HepG2 (cell line): ENCODE results near the gene TACC2. TPM values are rescaled to one million over a fixed set of nuclear protein-coding genes. Genes with fewer than 3 reads are reported as not detected.

Source experiments
- ATAC-seq: fragments of 200-7000 bp; cut with Tn5 transposase; 3 replicates; pipeline ENCODE4 v1.9.1; 2020; ENCODE audit warnings: mild to moderate bottlenecking, moderate library complexity
- BruUV-seq: library from RNA; stranded (reverse); fragments of 400-500 nt; replicated peaks from 2 replicates; lab custom pipeline; 2021; lab: Mats Ljungman, UMichigan
- CTCF ChIA-PET: fragments of 300-600 bp; formaldehyde crosslinking; extraction: SDS; loops from one replicate; lab custom pipeline; 2021; ENCODE audit warnings: low total read pairs, inconsistent platforms, low intra/inter-chr PET ratio; lab: Yijun Ruan, JAX
- POLR2A ChIA-PET: fragments of 350-600 bp; sonication (Branson Sonifier 250); formaldehyde crosslinking; loops from one replicate; lab custom pipeline; 2020; ENCODE audit warnings: antibody characterized with exemption, inconsistent platforms; lab: Yijun Ruan, JAX
- DNase-seq: peaks from one replicate; pipeline ENCODE4 v3.0.0-alpha.2; 2015; ENCODE audit warnings: low spot score
- FAIRE-seq: peaks from 3 replicates; lab custom pipeline; 2011; peaks lifted over from hg19 to GRCh38; lab: Jason Lieb, UNC
- H2AFZ ChIP-seq: one replicate; pipeline ENCODE4 v1.6.1; 2011; ENCODE audit warnings: low read length, inconsistent platforms
- H3K27ac ChIP-seq: fragments of 300-600 bp; 3 replicates; pipeline ENCODE4 v1.8.0; 2011; ENCODE audit warnings: mixed run types, mild to moderate bottlenecking, mixed read lengths, low read length, inconsistent platforms; ENCODE audit not compliant: insufficient read depth; ENCODE audit errors: extremely low read length
- H3K27me3 ChIP-seq, 2 experiments: fragments of 200-600 bp in 1 of 2; 2 replicates in 1 of 2; 3 replicates in 1 of 2; pipeline versions ENCODE4 v1.6.0 to v1.8.0; 2011; ENCODE audit warnings: low read length in 2 of 2, mild to moderate bottlenecking in 2 of 2, moderate library complexity in 2 of 2, inconsistent platforms in 1 of 2; ENCODE audit not compliant: insufficient read depth in 2 of 2, control insufficient read depth in 1 of 2
- H3K36me3 ChIP-seq, 2 experiments: fragments of 200-600 bp in 1 of 2; replicated peaks in 1 of 2; 2 replicates in 1 of 2; 3 replicates in 1 of 2; pipeline versions ENCODE4 v1.5.1 to v1.8.0; 2011; ENCODE audit warnings: low read length in 2 of 2, inconsistent platforms in 1 of 2; ENCODE audit not compliant: insufficient read depth in 2 of 2, control insufficient read depth in 1 of 2
- H3K4me1 ChIP-seq: 2 replicates; pipeline ENCODE4 v1.5.1; 2012; ENCODE audit warnings: low read length, inconsistent platforms; ENCODE audit not compliant: insufficient read depth
- H3K4me2 ChIP-seq: 2 replicates; pipeline ENCODE4 v1.6.0; 2011; ENCODE audit warnings: low read depth, low read length, inconsistent platforms
- H3K4me3 ChIP-seq, 3 experiments: fragments of 200-600 bp in 1 of 3; sonication (generic), shearing (Covaris generic) in 1 of 3; replicated peaks in 1 of 3; 2 replicates each; pipeline ENCODE4 v1.5.1; 2011 to 2016; ENCODE audit warnings: low read length in 3 of 3, inconsistent platforms in 2 of 3, low read depth in 2 of 3, mild to moderate bottlenecking in 2 of 3, control low read depth in 1 of 3, mixed read lengths in 1 of 3; ENCODE audit not compliant: insufficient read depth in 1 of 3
- H3K79me2 ChIP-seq: one replicate; pipeline ENCODE4 v1.6.1; 2011; ENCODE audit warnings: low read length, inconsistent platforms; ENCODE audit not compliant: insufficient read depth
- H3K9ac ChIP-seq: 2 replicates; pipeline ENCODE4 v1.6.0; 2011; ENCODE audit warnings: mild to moderate bottlenecking, low read depth, low read length, inconsistent platforms; ENCODE audit not compliant: insufficient read depth
- H3K9me3 ChIP-seq: 2 replicates; pipeline ENCODE4 v1.5.1; 2012; ENCODE audit warnings: mild to moderate bottlenecking, low read length
- H4K20me1 ChIP-seq: 2 replicates; pipeline ENCODE4 v1.6.0; 2011; ENCODE audit warnings: inconsistent platforms, mild to moderate bottlenecking, low read length, moderate library complexity; ENCODE audit not compliant: insufficient read depth
- ARNT2 ChIP-seq: sonication (generic); formaldehyde crosslinking; IDR thresholded peaks from 2 replicates; pipeline ENCODE4 v1.8.0; 2022; ENCODE audit warnings: mild to moderate bottlenecking, low read depth, missing genetic modification reagents, moderate library complexity
- ATRX ChIP-seq: sonication (generic); formaldehyde crosslinking; IDR thresholded peaks from 2 replicates; pipeline ENCODE4 v1.4.0; 2020; ENCODE audit warnings: missing genetic modification reagents, borderline replicate concordance
- HNRNPLL ChIP-seq: fragments of 200-400 bp; formaldehyde crosslinking; IDR thresholded peaks from 2 replicates; pipeline ENCODE4 v1.6.1; 2017; ENCODE audit warnings: mild to moderate bottlenecking, low read depth, low read length; ENCODE audit not compliant: poor library complexity, severe bottlenecking
- HOXA5 ChIP-seq: sonication (generic); formaldehyde crosslinking; IDR thresholded peaks from 2 replicates; pipeline ENCODE4 v1.4.0; 2020; ENCODE audit warnings: missing genetic modification reagents
- LCORL ChIP-seq, 2 experiments: fragments of 450-650 bp in 1 of 2; sonication (generic) in 1 of 2; formaldehyde crosslinking in 1 of 2; IDR thresholded peaks; 2 replicates each; pipeline versions ENCODE4 v1.5.0 to v1.6.1; 2017 to 2020; ENCODE audit warnings: antibody characterized with exemption in 1 of 2, missing genetic modification reagents in 1 of 2
- MAFK ChIP-seq, 2 experiments: IDR thresholded peaks in 1 of 2; conservative IDR thresholded peaks in 1 of 2; 2 replicates each; pipeline ENCODE4 v1.6.1; 2011; ENCODE audit warnings: improper control_type of control experiment in 2 of 2, low read length in 2 of 2
- NFATC3 ChIP-seq: sonication (generic); formaldehyde crosslinking; IDR thresholded peaks from 2 replicates; pipeline ENCODE4 v1.5.1; 2020; ENCODE audit warnings: mild to moderate bottlenecking, missing genetic modification reagents
- POLR2A ChIP-seq, 2 experiments: IDR thresholded peaks; 2 replicates each; pipeline ENCODE4 v1.6.1; 2011; ENCODE audit warnings: low read depth in 2 of 2, low read length in 2 of 2, mild to moderate bottlenecking in 1 of 2, moderate library complexity in 1 of 2; ENCODE audit not compliant: insufficient read depth in 1 of 2
- REXO4 ChIP-seq: sonication (generic); formaldehyde crosslinking; IDR thresholded peaks from 2 replicates; pipeline ENCODE4 v1.8.0; 2022; ENCODE audit warnings: missing genetic modification reagents, mild to moderate bottlenecking, borderline replicate concordance
- ZNF235 ChIP-seq: sonication (generic); formaldehyde crosslinking; IDR thresholded peaks from 2 replicates; pipeline ENCODE4 v1.8.1; 2023; ENCODE audit warnings: mild to moderate bottlenecking, missing genetic modification reagents, borderline replicate concordance
- ZNF24 ChIP-seq: fragments of 450-650 bp; IDR thresholded peaks from 2 replicates; pipeline ENCODE4 v1.6.1; 2017; ENCODE audit warnings: antibody characterized with exemption, mild to moderate bottlenecking
- ZNF577 ChIP-seq: sonication (generic); formaldehyde crosslinking; IDR thresholded peaks from 2 replicates; pipeline ENCODE4 v1.4.0; 2020; ENCODE audit warnings: mild to moderate bottlenecking, low read depth, missing genetic modification reagents, borderline replicate concordance
- ZNF616 ChIP-seq: sonication (generic); formaldehyde crosslinking; IDR thresholded peaks from 2 replicates; pipeline ENCODE4 v1.5.0; 2020; ENCODE audit warnings: low read depth, mild to moderate bottlenecking, missing genetic modification reagents
- WGBS: methylation state at CpG from one replicate; pipeline ENCODE4 v1.1.6; 2017; ENCODE audit warnings: low lambda C conversion rate; 5-methylcytosine and 5-hydroxymethylcytosine counted together
- in situ Hi-C: cut with HindIII; loops from 2 replicates; pipeline ENCODE4 v1.10.0; 2017; ENCODE audit warnings: low pct_unique_long_range_greater_than_20kb; ENCODE audit not compliant: extremely low pct_ligation_motif_present
- intact Hi-C: fragments of 100-400 bp; cut with micrococcal nuclease; formaldehyde crosslinking; loops from one replicate; pipeline ENCODE4 v1.10.0; 2022; ENCODE audit not compliant: unreplicated experiment
- polyA plus RNA-seq, 8 experiments: library from polyadenylated mRNA; depleted of rRNA in 3 of 8; stranded (reverse) in 7 of 8; unstranded in 1 of 8; fragments of >200 nt; fragmentation: Illumina TruSeq in 4 of 8; extraction: Trizol in 4 of 8; gene quantifications; 2 replicates each; pipeline versions ENCODE4 v1.2.1 to v1.2.3, GENCODE V29; 2011 to 2016; ENCODE audit warnings: low read depth in 4 of 8, missing spikeins in 1 of 8, mixed read lengths in 1 of 8; ENCODE audit not compliant: insufficient read depth in 1 of 8
- total RNA-seq, 5 experiments: library from RNA; depleted of rRNA; stranded (reverse); fragments of >200 nt; fragmentation: Illumina TruSeq; extraction: Trizol; gene quantifications; 2 replicates each; pipeline ENCODE4 v1.2.3, GENCODE V29; 2016; ENCODE audit warnings: low read depth in 1 of 5
- TF ChIP-seq, protein P1 (sequence below): sonication (generic); formaldehyde crosslinking; IDR thresholded peaks from 2 replicates; pipeline ENCODE4 v1.5.1; 2020; ENCODE audit warnings: mild to moderate bottlenecking, missing genetic modification reagents, borderline replicate concordance
- TF ChIP-seq, protein P2 (sequence below): sonication (generic); formaldehyde crosslinking; conservative IDR thresholded peaks from 2 replicates; pipeline ENCODE4 v1.4.0; 2020; ENCODE audit warnings: missing genetic modification reagents
- TF ChIP-seq, protein P3 (sequence below): sonication (generic); formaldehyde crosslinking; IDR thresholded peaks from 2 replicates; pipeline ENCODE4 v1.8.0; 2022; ENCODE audit warnings: mild to moderate bottlenecking, missing genetic modification reagents, borderline replicate concordance

Gene TACC2
- total and polyA plus RNA-seq, 2 of the 13 experiments (the other 11 are each of a cell fraction or from before 2014, with no cell fraction given): 11.8 to 16.0 TPM

DNA sequence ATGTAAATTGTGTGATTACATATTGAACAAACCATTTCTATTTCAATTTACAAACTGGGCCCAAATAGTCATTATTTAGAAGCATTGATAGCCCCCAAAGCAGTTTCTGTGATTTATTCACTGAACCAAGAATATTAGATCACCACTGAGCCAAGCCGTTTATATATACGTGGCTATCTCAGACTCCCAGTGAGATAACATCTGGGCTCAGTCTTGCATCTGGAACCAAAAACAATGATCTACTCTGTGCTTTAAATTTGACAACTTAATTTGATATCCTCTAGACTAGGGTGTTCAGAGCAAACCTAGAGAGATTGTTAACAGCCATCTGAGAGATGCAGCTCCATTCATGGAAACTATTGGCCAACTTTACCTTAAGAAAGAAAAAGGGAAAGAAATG, 240.7 kb downstream of the TACC2 start:
- ATAC-seq (no peak), DNase-seq (no peak), FAIRE-seq (no peak)
- in situ Hi-C loops (no loop called here), intact Hi-C loops (no loop called here)
- ChIA-PET CTCF (no interaction called here), POLR2A (no interaction called here)
- Histone ChIP-seq H3K27ac (no peak overlapping the region), H3K4me1 (no peaks in the 10 kb centered on the region), H3K27me3 (no peaks in the 10 kb centered on the region), H3K4me2 (no peak overlapping the region), H3K36me3 (peaks cover 34 to 63% of the 10 kb centered on the region in 2 experiments), H4K20me1 (no peaks in the 10 kb centered on the region), H3K79me2 (no peaks in the 10 kb centered on the region), H2AFZ (no peak overlapping the region)
- TF ChIP-seq ARNT2 (CRISPR knock-in tag): no peak
- no peak for TF ChIP-seq ATRX
- no peak for TF ChIP-seq ZNF577
- no peak for TF ChIP-seq ZNF24
- TF ChIP-seq, protein P1, sequence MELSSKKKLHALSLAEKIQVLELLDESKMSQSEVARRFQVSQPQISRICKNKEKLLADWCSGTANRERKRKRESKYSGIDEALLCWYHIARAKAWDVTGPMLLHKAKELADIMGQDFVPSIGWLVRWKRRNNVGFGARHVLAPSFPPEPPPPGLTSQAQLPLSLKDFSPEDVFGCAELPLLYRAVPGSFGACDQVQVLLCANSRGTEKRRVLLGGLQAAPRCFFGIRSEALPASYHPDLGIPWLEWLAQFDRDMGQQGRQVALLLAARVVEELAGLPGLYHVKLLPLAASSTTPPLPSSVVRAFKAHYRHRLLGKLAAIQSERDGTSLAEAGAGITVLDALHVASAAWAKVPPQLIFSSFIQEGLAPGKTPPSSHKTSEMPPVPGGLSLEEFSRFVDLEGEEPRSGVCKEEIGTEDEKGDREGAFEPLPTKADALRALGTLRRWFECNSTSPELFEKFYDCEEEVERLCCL: no peak
- TF ChIP-seq NFATC3 (CRISPR knock-in tag): no peak
- no peak for TF ChIP-seq ZNF235 (CRISPR knock-in tag)
- TF ChIP-seq, all 625 proteins: peak for 0
- no TSS peak for BruUV-seq
- 95% methylated on average over 2 of the region's 2 CpGs for WGBS
- H3K9me3 ChIP-seq: no peaks in the 10 kb centered on the region
- no peak overlapping the region for H3K9ac ChIP-seq
- H3K4me3 ChIP-seq: no peak overlapping the region

DNA sequence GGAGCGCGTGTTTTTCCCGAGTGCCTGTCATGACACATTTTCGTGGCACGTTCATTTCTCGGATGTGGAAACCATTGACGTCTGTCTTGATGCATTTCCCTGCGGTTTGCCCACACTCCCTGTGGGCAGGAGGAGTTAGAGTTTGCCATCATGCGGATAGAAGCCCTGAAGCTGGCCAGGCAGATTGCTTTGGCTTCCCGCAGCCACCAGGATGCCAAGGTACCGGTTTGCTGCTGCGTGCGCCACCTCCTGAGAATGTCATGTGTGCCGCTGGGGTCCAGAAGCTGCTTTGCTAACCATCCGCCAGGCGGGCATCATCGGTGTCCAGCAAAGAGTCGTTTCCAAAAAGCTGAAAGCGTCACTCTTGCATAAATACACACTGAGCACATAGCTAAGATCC, 241.3 kb downstream of the TACC2 start:
- no TSS peak for BruUV-seq
- H3K9ac ChIP-seq: no peak overlapping the region
- no peak overlapping the region for H3K27ac ChIP-seq
- intact Hi-C loops (no loop called here), in situ Hi-C loops (no loop called here)
- H2AFZ ChIP-seq: no peak overlapping the region
- H3K36me3 ChIP-seq: peaks cover 32 to 60% of the 10 kb centered on the region in 2 experiments
- ATAC-seq: no peak
- no peak overlapping the region for H3K4me3 ChIP-seq
- DNase-seq: no peak
- no peaks in the 10 kb centered on the region for H3K79me2 ChIP-seq
- ChIA-PET CTCF (no interaction called here), POLR2A (no interaction called here)
- no peaks in the 10 kb centered on the region for H4K20me1 ChIP-seq
- 98% methylated on average over 15 of the region's 19 CpGs for WGBS
- H3K4me2 ChIP-seq: no peak overlapping the region
- no peaks in the 10 kb centered on the region for H3K27me3 ChIP-seq
- FAIRE-seq: no peak
- H3K9me3 ChIP-seq: no peaks in the 10 kb centered on the region
- no peaks in the 10 kb centered on the region for H3K4me1 ChIP-seq
- no peak for TF ChIP-seq ZNF616 (CRISPR knock-in tag)
- no peak for TF ChIP-seq MAFK (conservative IDR thresholded peaks at IDR 0.05 in 1 of 2, IDR thresholded peaks at IDR 0.05 in 1 of 2; ENCODE audit: low read length in 2 of 2)
- TF ChIP-seq HOXA5 (CRISPR knock-in tag): no peak
- no peak for TF ChIP-seq POLR2A (IDR thresholded peaks at IDR 0.05; ENCODE audit: insufficient read depth in 1 of 2, low read depth in 2 of 2, low read length in 2 of 2)
- TF ChIP-seq, protein P2, sequence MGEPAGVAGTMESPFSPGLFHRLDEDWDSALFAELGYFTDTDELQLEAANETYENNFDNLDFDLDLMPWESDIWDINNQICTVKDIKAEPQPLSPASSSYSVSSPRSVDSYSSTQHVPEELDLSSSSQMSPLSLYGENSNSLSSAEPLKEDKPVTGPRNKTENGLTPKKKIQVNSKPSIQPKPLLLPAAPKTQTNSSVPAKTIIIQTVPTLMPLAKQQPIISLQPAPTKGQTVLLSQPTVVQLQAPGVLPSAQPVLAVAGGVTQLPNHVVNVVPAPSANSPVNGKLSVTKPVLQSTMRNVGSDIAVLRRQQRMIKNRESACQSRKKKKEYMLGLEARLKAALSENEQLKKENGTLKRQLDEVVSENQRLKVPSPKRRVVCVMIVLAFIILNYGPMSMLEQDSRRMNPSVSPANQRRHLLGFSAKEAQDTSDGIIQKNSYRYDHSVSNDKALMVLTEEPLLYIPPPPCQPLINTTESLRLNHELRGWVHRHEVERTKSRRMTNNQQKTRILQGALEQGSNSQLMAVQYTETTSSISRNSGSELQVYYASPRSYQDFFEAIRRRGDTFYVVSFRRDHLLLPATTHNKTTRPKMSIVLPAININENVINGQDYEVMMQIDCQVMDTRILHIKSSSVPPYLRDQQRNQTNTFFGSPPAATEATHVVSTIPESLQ (CRISPR knock-in tag): no peak
- TF ChIP-seq REXO4 (CRISPR knock-in tag): no peak
- no peak for TF ChIP-seq HNRNPLL
- TF ChIP-seq, protein P3, sequence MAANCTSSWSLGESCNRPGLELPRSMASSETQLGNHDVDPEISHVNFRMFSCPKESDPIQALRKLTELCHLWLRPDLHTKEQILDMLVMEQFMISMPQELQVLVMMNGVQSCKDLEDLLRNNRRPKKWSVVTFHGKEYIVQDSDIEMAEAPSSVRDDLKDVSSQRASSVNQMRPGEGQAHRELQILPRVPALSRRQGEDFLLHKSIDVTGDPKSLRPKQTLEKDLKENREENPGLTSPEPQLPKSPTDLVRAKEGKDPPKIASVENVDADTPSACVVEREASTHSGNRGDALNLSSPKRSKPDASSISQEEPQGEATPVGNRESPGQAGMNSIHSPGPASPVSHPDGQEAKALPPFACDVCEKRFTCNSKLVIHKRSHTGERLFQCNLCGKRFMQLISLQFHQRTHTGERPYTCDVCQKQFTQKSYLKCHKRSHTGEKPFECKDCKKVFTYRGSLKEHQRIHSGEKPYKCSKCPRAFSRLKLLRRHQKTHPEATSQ (CRISPR knock-in tag): no peak
- TF ChIP-seq LCORL (IDR thresholded peaks at IDR 0.05): no peak
- TF ChIP-seq LCORL (CRISPR knock-in tag; IDR thresholded peaks at IDR 0.05): no peak
